GM18517 (cell line): ENCODE data around the gene GPX2.

Experiments used
- ATAC-seq: cut with Tn5 transposase; IDR thresholded peaks from one replicate; pipeline ENCODE4 v1.9.1; 2021; ENCODE audit warnings: mild to moderate bottlenecking, moderate library complexity; ENCODE audit not compliant: unreplicated experiment

The GPX2 gene

DNA sequence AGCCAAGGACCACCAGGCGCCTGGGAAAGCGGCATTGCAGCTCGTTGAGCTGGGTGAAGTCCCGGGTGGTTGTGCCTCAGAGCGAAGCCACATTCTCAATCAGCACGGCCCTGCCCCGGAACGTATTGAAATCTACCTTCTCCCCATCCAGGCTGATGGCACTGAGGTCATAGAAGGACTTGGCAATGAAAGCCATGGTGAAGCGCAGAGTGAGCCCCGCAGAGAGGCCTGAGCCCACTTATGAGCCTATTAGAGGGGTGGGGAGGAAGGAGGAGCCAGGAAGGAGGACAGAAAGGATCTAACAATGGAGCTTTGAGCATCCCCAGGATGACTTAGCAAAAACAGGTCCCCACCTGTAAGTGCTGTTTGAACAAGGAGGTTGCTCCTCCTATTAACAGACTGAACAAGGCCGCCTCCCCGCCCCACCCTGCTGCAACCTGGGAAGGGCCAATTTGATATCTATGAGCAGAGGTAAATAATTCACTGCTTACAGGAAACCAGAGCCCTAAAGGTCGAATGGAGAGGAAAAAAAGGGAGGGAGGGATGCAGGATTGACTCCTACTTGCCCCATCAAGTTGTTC is at the start of gene GPX2:
Gene GPX2, minus strand, starts transcription at position 215 of the 581 bp plus-strand sequence. Its CDS starts 19 bp downstream, at position 196.
- no peak for ATAC-seq

DNA sequence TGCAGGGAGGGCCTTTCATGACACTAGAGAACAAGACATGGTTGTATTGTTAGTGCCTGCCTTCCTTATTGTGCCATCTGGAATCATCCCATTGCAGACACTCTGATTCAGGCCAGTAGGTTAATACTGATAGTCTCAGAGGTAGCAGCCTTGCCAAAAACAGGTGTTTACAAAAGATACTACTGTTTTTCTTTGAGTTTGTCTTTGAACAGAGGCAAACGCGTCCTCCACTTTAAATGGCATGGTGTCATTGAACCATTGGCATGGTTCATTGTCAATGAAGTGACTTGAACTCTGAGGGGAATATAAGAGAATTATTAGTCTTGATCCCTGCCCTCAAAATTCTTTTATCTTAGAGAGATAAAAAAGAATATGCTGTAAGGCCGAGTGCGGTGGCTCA is 48.4 kb upstream of the GPX2 start:
- ATAC-seq = no peak

DNA sequence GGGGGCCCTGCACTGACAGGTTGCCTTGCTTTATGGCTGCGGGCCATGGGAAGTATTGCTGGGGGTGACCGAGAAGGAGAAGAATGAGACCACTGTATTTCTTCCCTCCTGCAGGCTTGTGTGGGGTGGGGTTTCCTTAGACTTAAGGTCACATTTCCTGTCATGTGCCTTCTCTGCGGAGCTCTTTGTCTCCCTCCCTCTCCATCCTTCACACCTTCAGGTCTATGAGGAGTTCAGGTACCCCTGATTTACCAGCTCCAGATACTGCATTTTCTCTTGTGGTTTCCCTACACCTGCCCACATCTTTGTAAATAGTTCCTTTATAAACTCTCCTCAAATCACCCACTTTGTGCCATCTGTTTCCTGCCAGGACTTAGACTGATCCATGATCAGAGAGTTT is 47.8 kb upstream of the GPX2 start:
- ATAC-seq = no peak

DNA sequence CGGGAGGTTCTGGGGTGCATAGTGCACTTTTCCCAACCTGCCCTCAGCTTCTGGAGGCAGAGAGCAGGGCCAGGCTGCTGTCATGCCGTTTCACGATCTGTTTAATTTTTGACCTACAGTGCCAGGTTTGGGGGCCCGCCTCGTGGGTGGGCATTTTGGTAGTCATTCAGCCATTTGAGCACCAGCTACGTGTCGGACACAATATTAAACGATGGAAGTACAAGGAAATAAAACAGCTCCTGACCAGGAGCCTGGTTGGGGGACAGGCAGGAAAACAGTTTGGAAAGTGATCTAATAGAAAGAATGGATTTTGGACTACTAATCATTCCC is 44.9 kb upstream of the GPX2 start:
- ATAC-seq = peak; percentile 3

DNA sequence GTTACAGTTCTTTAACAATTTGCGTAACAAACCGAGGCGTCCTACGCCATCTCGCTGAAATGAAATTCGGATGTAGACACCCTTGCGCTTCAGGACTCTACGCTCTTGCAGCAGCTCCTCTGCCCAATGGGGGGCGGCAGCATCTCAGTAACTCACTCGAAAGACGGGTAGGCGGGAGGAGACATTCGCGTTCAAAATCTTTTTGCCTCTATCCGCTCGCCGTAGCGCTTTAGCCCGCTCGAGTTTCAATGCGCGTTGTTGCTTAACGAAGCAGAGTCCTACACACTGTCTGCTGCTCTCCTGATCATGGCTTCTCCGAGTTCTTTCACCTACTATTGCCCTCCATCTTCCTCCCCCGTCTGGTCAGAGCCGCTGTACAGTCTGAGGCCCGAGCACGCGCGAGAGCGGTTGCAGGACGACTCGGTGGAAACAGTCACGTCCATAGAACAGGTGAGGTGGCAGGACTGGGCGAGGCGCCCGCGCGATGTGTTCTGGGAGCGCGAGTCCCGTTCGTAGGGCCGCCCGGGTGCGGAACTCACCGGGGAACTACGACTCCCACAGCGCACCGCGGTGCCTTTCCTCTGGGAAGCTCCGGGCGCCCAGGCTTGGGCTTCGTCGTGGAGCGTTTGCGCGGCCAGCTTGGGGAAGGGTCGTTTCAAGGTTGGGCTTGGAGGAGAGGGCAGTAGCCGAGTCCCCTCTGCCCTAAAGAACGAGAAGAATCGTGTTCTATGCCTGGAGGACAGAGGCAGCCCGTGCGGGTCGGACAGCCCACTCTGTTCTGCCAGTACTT is 44.3 kb upstream of the GPX2 start, which contains the start of gene FNTB:
Gene FNTB, plus strand, starts transcription at position 248 of the 790 bp plus-strand sequence. Its CDS starts 59 bp downstream, at position 307.
- peak; percentile 81 for ATAC-seq

GRCh38 chr14:64983439-64984310 is 41.1 kb upstream of the GPX2 start:
- ATAC-seq = no peak

DNA sequence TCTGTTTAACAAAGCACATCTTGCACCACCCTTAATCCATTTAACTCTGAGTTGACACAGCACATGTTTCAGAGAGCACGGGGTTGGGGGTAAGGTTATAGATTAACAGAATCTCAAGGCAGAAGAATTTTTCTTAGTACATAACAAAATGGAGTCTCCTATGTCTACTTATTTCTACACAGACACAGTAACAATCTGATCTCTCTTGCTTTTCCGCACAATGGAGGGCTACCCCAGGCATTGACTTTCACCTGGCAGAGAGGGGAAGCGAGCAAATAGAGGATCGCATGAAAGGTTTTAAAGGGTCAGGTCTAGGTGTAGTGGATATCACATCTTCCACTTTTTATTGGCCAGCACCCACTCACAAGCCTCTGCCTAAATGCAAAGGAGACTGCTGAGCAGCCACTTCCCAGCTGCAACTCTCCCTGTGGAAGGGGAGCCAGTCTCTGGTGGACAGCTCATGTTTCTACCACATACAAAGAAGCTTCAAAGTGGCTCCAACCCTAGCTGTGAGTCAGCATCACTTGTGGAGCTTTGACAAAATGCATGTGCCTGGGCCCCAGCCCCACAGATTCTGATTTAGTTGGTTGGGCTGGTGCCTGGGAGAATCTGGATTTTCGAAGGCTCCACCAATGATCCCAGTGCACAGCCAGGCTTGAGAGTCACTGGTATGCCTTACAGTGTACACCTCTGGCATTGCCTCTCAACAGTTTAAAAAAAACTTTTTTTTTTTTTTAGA is 37.0 kb upstream of the GPX2 start:
- ATAC-seq = no peak

- ATAC-seq = no peak
Measured at GRCh38 chr14:64974563-64974962, 32.0 kb upstream of the GPX2 start.

DNA sequence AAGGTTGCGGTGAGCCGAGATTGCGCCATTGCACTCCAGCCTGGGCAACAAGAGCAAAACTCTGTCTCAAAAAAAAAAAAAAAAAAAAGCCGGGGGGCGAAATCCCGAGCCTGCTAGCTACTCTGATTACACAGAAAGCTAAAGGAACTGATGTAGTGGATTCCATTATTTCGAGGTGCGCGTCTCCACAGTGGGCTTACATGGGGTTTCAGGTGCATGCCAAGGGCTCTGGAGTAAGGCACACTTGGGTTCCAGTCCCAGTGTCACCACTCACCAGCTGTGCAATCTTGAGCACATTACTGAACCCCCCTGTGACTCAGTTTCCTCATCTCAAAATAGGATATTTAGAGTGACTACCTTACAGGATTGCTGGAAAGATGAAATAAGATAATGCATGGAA is 31.3 kb upstream of the GPX2 start:
- ATAC-seq = no peak

DNA sequence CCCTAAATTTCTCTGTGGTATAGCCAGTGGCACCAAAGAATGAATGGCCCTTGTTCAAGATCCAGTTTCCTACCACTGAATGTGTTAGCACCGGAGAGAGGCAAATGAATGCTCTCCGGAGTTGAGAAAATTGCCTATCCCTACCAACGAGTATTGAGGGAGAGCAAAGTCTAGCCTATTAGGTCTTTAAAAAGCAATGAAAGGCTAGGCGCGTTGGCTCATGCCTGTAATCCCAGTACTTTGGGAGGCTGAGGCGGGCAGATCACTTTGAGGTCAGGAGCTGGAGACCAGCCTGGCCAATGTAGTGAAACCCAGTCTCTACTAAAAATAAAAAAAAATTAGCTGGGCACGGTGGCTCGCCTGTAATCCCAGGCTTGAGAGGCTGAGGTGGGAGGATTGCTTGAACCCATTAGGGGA is 30.5 kb upstream of the GPX2 start:
- no peak for ATAC-seq

DNA sequence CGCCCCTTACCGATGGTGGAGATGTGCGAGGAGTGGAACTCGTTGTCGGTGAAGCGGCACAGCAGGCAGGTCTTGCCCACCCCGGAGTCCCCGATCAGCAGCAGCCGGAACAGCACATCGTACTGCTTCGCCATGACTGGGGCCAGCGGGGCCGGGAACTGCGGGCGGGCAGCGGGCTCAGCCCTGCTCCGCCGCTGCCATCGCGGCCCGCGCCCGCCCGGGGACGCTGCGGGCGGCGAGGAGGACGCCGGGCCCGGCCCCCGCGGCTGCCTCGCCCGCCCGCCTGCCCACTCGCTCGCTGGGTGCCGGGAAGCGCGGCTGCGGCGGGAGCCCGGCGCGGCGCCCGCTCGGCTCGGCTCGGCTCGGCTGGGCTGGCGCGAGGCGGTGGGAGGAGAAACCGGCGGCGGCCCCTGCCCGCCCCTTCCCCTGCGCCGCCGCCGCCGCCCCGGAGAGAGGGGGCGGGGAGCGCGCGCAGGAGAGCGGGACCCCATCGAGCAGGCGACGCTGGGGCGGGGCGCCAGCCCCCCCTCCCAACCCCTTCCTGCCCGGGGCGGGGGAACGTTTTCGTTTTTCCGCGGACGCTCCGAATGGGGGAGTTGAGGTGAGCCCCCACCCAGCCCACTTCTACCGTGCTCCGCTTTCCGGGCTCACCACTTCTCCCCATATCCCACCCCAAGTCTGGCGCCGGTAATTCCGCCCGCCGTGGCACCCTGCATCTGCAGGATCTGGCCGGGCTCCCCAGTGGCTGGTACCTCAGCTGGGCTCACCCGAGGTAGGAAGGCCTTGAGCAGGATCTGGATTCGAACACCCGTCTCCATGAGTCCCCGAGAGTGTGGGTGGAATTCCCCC is 29.6 kb upstream of the GPX2 start, which contains the start of gene RAB15:
Gene RAB15, minus strand, starts transcription at position 394 of the 849 bp plus-strand sequence. Its CDS starts 260 bp downstream, at position 134.
- ATAC-seq = no peak

GRCh38 chr14:64971491-64971942 is 29.0 kb upstream of the GPX2 start:
- ATAC-seq = no peak

DNA sequence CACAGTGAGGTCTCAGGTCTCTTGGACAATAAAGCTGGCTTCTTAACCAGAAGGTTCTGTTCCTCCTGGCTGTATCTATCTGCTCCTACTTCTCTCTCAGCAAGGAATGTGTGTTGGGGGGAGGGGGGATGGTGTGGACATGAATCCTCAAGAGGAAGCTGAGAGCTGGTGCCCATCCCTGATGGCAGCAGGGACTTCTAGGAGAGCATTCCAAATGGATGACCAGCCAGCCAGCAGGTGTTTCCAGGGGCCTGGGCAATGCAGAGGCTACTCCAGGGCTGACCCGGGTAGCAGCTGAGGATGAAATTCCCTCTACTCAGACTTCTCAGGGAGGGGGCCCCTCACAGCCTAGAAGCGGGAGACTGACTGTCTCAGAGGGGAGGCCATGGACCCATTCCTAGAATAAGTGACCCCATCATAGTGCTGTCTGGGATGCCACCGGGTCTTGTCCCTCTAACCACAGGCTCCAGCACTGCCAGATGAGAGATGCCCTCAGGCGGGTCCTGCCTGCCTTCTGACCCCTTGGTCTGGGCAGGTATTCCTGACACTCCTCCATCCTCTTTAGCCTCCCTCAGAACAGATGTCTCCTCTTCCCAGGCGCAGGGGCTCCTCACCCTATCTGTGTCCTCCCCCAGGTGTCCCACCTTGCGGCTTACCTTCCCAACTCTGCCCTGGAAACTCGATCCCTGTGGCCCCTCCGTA is 28.4 kb upstream of the GPX2 start:
- no peak for ATAC-seq

GRCh38 chr14:64970041-64970440 is 27.5 kb upstream of the GPX2 start:
- no peak for ATAC-seq

DNA sequence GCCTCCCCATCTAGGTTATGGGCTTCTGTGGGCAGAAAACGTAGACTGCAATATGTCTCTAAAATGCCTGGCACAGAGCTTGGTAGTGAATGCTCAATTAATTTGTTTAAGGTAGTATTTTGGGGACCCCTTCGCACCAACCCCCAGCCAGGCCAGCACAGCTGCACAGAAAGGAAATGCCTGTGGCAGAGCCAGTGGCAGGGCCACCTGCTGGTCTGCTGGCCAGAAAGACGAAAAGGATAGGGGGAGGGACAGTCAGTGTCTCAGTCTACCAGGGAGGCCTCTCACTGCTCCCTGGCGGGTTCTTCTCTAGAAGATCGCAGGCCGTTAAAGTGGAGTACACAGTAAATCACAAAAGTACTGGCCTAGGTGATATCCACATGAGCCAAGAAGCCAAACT is 26.1 kb upstream of the GPX2 start:
- no peak for ATAC-seq

DNA sequence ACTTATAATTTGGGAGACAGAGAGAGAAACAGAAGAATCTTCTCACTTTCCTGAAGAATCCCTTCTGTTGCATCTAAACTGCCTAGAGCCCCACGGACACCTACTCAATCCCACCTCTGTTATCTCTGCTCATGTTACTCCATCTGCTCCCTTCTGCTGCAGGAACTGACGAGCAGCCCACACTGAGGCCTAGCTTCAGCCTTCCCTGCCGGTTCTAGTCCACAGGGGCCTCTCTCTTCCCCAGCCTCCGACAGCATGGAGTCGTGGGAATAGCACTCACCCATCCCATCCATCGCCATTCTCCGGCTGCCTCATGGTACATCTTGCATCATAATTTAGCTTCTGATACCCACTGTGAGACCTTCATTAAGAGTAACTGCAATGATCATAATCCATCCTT is 25.6 kb upstream of the GPX2 start:
- no peak for ATAC-seq

GRCh38 chr14:64966976-64967375 is 24.4 kb upstream of the GPX2 start:
- ATAC-seq = no peak

DNA sequence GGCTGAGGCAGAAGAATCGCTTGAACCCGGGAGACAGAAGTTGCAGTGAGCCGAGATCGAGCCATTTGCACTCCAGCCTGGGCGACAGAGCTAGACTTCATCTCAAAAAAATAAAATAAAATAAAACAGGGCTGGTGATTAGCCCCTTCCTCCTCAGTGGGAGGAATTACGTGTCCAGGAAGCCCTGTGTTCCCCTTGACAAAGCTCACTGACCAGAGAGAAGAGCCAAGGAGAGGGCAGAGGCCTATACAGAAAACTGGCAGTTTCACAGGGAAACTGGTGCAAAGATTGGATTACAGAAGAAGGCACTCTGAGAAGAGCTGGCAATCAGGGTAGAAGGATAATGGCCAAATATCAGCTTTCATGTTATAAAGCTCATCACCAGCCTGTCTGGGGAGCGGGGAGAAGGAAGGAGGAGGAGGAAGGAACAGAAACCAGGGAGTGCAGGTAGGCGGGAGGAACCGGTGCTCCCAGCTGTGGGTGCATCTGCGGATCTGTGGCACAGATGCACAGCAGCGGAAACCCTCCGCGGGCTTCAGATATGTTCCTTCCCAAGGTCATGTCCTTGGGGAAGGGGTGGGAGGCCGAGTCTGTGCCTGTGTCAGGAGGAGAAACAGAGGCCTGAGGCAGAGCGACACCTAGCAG is 22.9 kb upstream of the GPX2 start:
- no peak for ATAC-seq

GRCh38 chr14:64963611-64964010 is 21.1 kb upstream of the GPX2 start:
- no peak for ATAC-seq
